ENCODE results near the gene ARMC9.

Gene ARMC9

DNA sequence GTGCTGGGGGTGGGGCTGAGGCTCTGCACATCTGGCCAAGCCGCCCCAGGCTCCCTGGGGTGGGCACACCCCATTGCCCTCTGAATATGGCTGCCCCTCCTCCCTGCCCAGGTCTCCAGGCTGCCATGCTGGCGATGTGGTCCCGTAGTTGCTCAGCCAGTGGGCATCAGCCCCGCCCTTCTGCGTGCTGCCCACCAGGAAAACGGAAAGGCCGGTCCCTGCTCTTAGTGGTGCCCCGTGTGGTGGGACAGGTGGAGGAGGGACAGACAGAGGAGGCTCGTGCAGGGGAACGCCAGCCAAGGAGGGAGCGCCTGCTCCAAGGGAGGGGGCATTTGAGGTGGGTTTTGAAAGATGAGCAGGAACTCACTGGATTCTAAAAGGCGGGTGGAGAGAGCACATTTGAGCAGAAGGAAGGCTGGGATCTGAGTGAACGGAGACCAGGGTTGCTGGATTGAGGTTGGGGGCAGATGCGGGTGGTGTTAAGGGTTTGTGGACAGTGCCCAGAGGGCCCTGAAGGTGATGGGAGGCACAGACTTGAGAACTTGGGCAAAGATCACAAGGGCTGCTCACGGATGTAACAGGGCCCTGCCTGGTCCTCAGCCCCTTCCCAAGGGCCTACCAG is 190.4 kb downstream of the ARMC9 start (continued):
- no peak for TF ChIP-seq ZBTB7A (tag by site-specific recombination; IDR thresholded peaks at IDR 0.05; ENCODE audit: low read depth)
- TF ChIP-seq ZNF473 (tag by site-specific recombination; IDR thresholded peaks at IDR 0.05) = no peak
- TF ChIP-seq ZNF776 (tag by site-specific recombination; IDR thresholded peaks at IDR 0.05; ENCODE audit: borderline replicate concordance) = no peak
- no peak for TF ChIP-seq ZBTB8A (tag by site-specific recombination; IDR thresholded peaks at IDR 0.05)
- no peak for TF ChIP-seq ZNF354C (tag by site-specific recombination; IDR thresholded peaks at IDR 0.05; ENCODE audit: borderline replicate concordance, low read depth)

- Histone ChIP-seq H3K4me1 (ENCODE audit: control insufficient read depth, insufficient read depth, low read length) (no peaks in the 10 kb centered on the region), H3K9me3 (ENCODE audit: control insufficient read depth, insufficient read depth, low read depth, low read length) (no peaks in the 10 kb centered on the region), H3K4me3 (ENCODE audit: low read depth, low read length) (no peak overlapping the region), H3K36me3 (ENCODE audit: control insufficient read depth in 2 of 2, insufficient read depth in 1 of 2, low read length in 2 of 2) (no peaks in the 10 kb centered on the region), H3K27ac (ENCODE audit: extremely low read depth, low read depth, low read length) (no peak overlapping the region)
- ChIA-PET POLR2A (no interaction called here), CTCF (no interaction called here)
- no peak for TF ChIP-seq ZNF341 (tag by site-specific recombination; IDR thresholded peaks at IDR 0.05; ENCODE audit: low read depth)
- TF ChIP-seq, protein P1, sequence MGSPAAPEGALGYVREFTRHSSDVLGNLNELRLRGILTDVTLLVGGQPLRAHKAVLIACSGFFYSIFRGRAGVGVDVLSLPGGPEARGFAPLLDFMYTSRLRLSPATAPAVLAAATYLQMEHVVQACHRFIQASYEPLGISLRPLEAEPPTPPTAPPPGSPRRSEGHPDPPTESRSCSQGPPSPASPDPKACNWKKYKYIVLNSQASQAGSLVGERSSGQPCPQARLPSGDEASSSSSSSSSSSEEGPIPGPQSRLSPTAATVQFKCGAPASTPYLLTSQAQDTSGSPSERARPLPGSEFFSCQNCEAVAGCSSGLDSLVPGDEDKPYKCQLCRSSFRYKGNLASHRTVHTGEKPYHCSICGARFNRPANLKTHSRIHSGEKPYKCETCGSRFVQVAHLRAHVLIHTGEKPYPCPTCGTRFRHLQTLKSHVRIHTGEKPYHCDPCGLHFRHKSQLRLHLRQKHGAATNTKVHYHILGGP (tag by site-specific recombination; IDR thresholded peaks at IDR 0.05) = no peak
- TF ChIP-seq, protein P2, sequence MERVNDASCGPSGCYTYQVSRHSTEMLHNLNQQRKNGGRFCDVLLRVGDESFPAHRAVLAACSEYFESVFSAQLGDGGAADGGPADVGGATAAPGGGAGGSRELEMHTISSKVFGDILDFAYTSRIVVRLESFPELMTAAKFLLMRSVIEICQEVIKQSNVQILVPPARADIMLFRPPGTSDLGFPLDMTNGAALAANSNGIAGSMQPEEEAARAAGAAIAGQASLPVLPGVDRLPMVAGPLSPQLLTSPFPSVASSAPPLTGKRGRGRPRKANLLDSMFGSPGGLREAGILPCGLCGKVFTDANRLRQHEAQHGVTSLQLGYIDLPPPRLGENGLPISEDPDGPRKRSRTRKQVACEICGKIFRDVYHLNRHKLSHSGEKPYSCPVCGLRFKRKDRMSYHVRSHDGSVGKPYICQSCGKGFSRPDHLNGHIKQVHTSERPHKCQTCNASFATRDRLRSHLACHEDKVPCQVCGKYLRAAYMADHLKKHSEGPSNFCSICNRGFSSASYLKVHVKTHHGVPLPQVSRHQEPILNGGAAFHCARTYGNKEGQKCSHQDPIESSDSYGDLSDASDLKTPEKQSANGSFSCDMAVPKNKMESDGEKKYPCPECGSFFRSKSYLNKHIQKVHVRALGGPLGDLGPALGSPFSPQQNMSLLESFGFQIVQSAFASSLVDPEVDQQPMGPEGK (tag by site-specific recombination; IDR thresholded peaks at IDR 0.05) = no peak
- TF ChIP-seq, protein P3, sequence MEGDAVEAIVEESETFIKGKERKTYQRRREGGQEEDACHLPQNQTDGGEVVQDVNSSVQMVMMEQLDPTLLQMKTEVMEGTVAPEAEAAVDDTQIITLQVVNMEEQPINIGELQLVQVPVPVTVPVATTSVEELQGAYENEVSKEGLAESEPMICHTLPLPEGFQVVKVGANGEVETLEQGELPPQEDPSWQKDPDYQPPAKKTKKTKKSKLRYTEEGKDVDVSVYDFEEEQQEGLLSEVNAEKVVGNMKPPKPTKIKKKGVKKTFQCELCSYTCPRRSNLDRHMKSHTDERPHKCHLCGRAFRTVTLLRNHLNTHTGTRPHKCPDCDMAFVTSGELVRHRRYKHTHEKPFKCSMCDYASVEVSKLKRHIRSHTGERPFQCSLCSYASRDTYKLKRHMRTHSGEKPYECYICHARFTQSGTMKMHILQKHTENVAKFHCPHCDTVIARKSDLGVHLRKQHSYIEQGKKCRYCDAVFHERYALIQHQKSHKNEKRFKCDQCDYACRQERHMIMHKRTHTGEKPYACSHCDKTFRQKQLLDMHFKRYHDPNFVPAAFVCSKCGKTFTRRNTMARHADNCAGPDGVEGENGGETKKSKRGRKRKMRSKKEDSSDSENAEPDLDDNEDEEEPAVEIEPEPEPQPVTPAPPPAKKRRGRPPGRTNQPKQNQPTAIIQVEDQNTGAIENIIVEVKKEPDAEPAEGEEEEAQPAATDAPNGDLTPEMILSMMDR (tag by site-specific recombination; IDR thresholded peaks at IDR 0.05) = no peak
- TF ChIP-seq ZNF350 (tag by site-specific recombination; IDR thresholded peaks at IDR 0.05) = no peak
- TF ChIP-seq ZNF621 (tag by site-specific recombination; IDR thresholded peaks at IDR 0.05) = no peak
- TF ChIP-seq, protein P4, sequence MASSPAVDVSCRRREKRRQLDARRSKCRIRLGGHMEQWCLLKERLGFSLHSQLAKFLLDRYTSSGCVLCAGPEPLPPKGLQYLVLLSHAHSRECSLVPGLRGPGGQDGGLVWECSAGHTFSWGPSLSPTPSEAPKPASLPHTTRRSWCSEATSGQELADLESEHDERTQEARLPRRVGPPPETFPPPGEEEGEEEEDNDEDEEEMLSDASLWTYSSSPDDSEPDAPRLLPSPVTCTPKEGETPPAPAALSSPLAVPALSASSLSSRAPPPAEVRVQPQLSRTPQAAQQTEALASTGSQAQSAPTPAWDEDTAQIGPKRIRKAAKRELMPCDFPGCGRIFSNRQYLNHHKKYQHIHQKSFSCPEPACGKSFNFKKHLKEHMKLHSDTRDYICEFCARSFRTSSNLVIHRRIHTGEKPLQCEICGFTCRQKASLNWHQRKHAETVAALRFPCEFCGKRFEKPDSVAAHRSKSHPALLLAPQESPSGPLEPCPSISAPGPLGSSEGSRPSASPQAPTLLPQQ (tag by site-specific recombination; IDR thresholded peaks at IDR 0.05) = no peak
- TF ChIP-seq ZNF664 (tag by site-specific recombination; IDR thresholded peaks at IDR 0.05) = no peak
- TF ChIP-seq YY2 (tag by site-specific recombination; IDR thresholded peaks at IDR 0.05) = no peak
- no peak for TF ChIP-seq RBAK (tag by site-specific recombination; IDR thresholded peaks at IDR 0.05)
- TF ChIP-seq ZFP37 (tag by site-specific recombination; IDR thresholded peaks at IDR 0.05) = no peak
- no peak for TF ChIP-seq ZBTB20 (tag by site-specific recombination; IDR thresholded peaks at IDR 0.05)
- no peak for TF ChIP-seq ZNF16 (tag by site-specific recombination; IDR thresholded peaks at IDR 0.05; ENCODE audit: low read depth)
These were observed 192.2 kb downstream of the ARMC9 start for GRCh38 chr2:231390667-231391066.
